ENCODE measurements around the gene WNT9B. TPM values are rescaled to one million over a fixed set of nuclear protein-coding genes. Genes with fewer than 3 reads are reported as not detected.
"Not testable (repeated sequence)": the region's sequence is repeated elsewhere in the genome, so short reads cannot be mapped to it uniquely, and the experiment has no call there.

The WNT9B gene
- total RNA-seq, 4 donors from 2014 or later, result 0.42 to 0.66 (median 0.65) TPM; not detected in 1

- H3K4me1 ChIP-seq, result no peaks in the 10 kb centered on the region
- no peaks in the 10 kb centered on the region for H3K36me3 ChIP-seq
- peaks cover 0 to 34% (median 2%) of the 10 kb centered on the region in 4 donors for H3K27me3 ChIP-seq
- no peak overlapping the region for H3K4me3 ChIP-seq
- intact Hi-C loops (cut with DNase I), result no loop called here
- no peak overlapping the region for H3K27ac ChIP-seq (replicated peaks in 1 of 4)
- 85% methylated on average over 3 of the region's 3 CpGs for WGBS
- TF ChIP-seq POLR2A (IDR thresholded peaks at IDR 0.05; ENCODE audit: low read depth) (no peak), POLR2AphosphoS5 (IDR thresholded peaks at IDR 0.05) (no peak), EP300 (IDR thresholded peaks at IDR 0.05) (no peak), CTCF (IDR thresholded peaks at IDR 0.05) (no peak)
- no peaks in the 10 kb centered on the region for H3K9me3 ChIP-seq
- DNase-seq (ENCODE audit: extremely low spot score), result no peak
These were observed 59.9 kb downstream of the WNT9B start for GRCh38 chr17:46911311-46911710.

GRCh38 chr17:46915596-46915995, 64.2 kb downstream of the WNT9B start:
- no peaks in the 10 kb centered on the region for H3K36me3 ChIP-seq
- H3K4me3 ChIP-seq, result no peak overlapping the region
- H3K27me3 ChIP-seq, result peaks cover 0 to 4% (median 0%) of the 10 kb centered on the region in 4 donors
- 29% methylated on average over 1 of the region's 1 CpG for WGBS
- intact Hi-C loops (cut with DNase I), result no loop called here
- no peak for TF ChIP-seq EP300 (IDR thresholded peaks at IDR 0.05)
- DNase-seq (ENCODE audit: extremely low spot score), result no peak
- H3K27ac ChIP-seq (replicated peaks in 1 of 4), result no peak overlapping the region
- no peaks in the 10 kb centered on the region for H3K4me1 ChIP-seq
- H3K9me3 ChIP-seq, result no peaks in the 10 kb centered on the region

GRCh38 chr17:46916211-46916610, 64.8 kb downstream of the WNT9B start:
- Histone ChIP-seq H3K27ac (replicated peaks in 1 of 4) (no peak overlapping the region), H3K4me1 (no peaks in the 10 kb centered on the region), H3K36me3 (no peaks in the 10 kb centered on the region), H3K9me3 (no peaks in the 10 kb centered on the region), H3K27me3 (no peaks in the 10 kb centered on the region), H3K4me3 (no peak overlapping the region)
- WGBS, result 89% methylated on average over 2 of the region's 2 CpGs
- intact Hi-C loops (cut with DNase I), result no loop called here
- no peak for DNase-seq (ENCODE audit: extremely low spot score)
- TF ChIP-seq POLR2AphosphoS5 (IDR thresholded peaks at IDR 0.05) (no peak), POLR2A (IDR thresholded peaks at IDR 0.05; ENCODE audit: low read depth) (no peak), EP300 (IDR thresholded peaks at IDR 0.05) (no peak), CTCF (IDR thresholded peaks at IDR 0.05) (no peak)

- no peak for DNase-seq (ENCODE audit: extremely low spot score)
- H3K4me1 ChIP-seq, result no peaks in the 10 kb centered on the region
- H3K36me3 ChIP-seq, result no peaks in the 10 kb centered on the region
- no peaks in the 10 kb centered on the region for H3K9me3 ChIP-seq
- TF ChIP-seq EP300 (IDR thresholded peaks at IDR 0.05) (no peak), POLR2A (IDR thresholded peaks at IDR 0.05; ENCODE audit: low read depth) (no peak)
- no peak overlapping the region for H3K27ac ChIP-seq (replicated peaks in 1 of 4)
- no peaks in the 10 kb centered on the region for H3K27me3 ChIP-seq
- no peak overlapping the region for H3K4me3 ChIP-seq
- intact Hi-C loops (cut with DNase I), result no loop called here
- 88% methylated on average over 3 of the region's 3 CpGs for WGBS
These were observed 65.2 kb downstream of the WNT9B start for GRCh38 chr17:46916623-46917022.

- no peak for TF ChIP-seq EP300 (IDR thresholded peaks at IDR 0.05)
- Histone ChIP-seq H3K9me3 (no peaks in the 10 kb centered on the region), H3K4me3 (no peak overlapping the region), H3K27ac (replicated peaks in 1 of 4) (no peak overlapping the region), H3K36me3 (no peaks in the 10 kb centered on the region), H3K4me1 (no peaks in the 10 kb centered on the region), H3K27me3 (no peaks in the 10 kb centered on the region)
- DNase-seq (ENCODE audit: extremely low spot score), result no peak
- intact Hi-C loops (cut with DNase I), result no loop called here
These were observed 65.7 kb downstream of the WNT9B start for GRCh38 chr17:46917041-46917440.

- Histone ChIP-seq H3K36me3 (no peaks in the 10 kb centered on the region), H3K27me3 (no peaks in the 10 kb centered on the region), H3K9me3 (no peaks in the 10 kb centered on the region), H3K4me3 (no peak overlapping the region), H3K4me1 (no peaks in the 10 kb centered on the region), H3K27ac (replicated peaks in 1 of 4) (no peak overlapping the region)
- 83% methylated on average over 4 of the region's 4 CpGs for WGBS
- no peak for TF ChIP-seq POLR2A (IDR thresholded peaks at IDR 0.05; ENCODE audit: low read depth)
- no peak for TF ChIP-seq POLR2AphosphoS5 (IDR thresholded peaks at IDR 0.05)
- no peak for TF ChIP-seq CTCF (IDR thresholded peaks at IDR 0.05)
- TF ChIP-seq EP300 (IDR thresholded peaks at IDR 0.05), result no peak
- intact Hi-C loops (cut with DNase I), result no loop called here
- DNase-seq (ENCODE audit: extremely low spot score), result no peak
These were observed 66.1 kb downstream of the WNT9B start for GRCh38 chr17:46917516-46917915.

GRCh38 chr17:46921962-46922361, 70.6 kb downstream of the WNT9B start:
- DNase-seq (ENCODE audit: extremely low spot score); H3K27me3 ChIP-seq; intact Hi-C loops (cut with DNase I); H3K36me3 ChIP-seq; H3K9me3 ChIP-seq; H3K27ac ChIP-seq (replicated peaks in 1 of 4): not testable (repeated sequence)
- 73% methylated on average over 4 of the region's 4 CpGs for WGBS
- peak overlapping the region; percentile 71 to 94 (median 86) for H3K4me3 ChIP-seq
- H3K4me1 ChIP-seq, result peaks cover 23 to 36% (median 29%) of the 10 kb centered on the region in 4 donors

Measured in esophagus muscularis mucosa (tissue), 4 donors.